GM08714 (cell line): ENCODE results near the gene CRYGB.

Experiments used
- H3K4me3 ChIP-seq: fragments of 200-500 bp; sonication (Bioruptor generic); 2 replicates; pipeline ENCODE4 v1.5.1; 2014; ENCODE audit warnings: mild to moderate bottlenecking, low read length, inconsistent platforms
- ZNF274 ChIP-seq: IDR thresholded peaks from 2 replicates; pipeline ENCODE4 v1.6.1; 2012; ENCODE audit warnings: mild to moderate bottlenecking, low read depth, low read length

CRYGB gene, protein sequence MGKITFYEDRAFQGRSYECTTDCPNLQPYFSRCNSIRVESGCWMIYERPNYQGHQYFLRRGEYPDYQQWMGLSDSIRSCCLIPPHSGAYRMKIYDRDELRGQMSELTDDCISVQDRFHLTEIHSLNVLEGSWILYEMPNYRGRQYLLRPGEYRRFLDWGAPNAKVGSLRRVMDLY

GRCh38 chr2:208146006-208146405 is at the start of gene CRYGB:
Gene CRYGB, minus strand, starts transcription at chr2:208146158. Its CDS starts 38 bp downstream, at chr2:208146120.
- no peak for TF ChIP-seq ZNF274

DNA sequence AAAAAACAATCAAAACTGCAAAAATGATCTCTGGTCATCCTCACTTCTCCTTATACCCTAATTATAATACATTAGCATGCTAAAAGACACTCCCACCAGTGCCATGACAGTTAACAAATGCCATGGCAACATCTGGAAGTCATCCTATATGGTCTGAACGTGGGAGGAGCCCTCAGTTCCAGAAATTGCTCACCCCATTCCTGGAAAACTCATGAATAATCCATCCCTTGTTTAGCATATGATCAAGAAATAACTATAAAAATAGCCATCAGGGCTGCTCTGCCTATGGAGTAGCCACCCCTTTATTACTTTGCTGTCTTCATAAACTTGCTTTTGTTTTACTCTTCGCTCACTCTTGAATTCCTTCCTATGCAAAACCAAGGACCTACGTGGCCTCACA is 49.6 kb upstream of the CRYGB start:
- H3K4me3 ChIP-seq = no peak overlapping the region
- TF ChIP-seq ZNF274 = no peak

More at GRCh38 chr2:208146006-208146405, at the start of gene CRYGB:
- no peak within 1 kb of the TSS for H3K4me3 ChIP-seq

- H3K4me3 ChIP-seq = no peak overlapping the region
- TF ChIP-seq ZNF274 = no peak
Measured at GRCh38 chr2:208192611-208193236, 46.8 kb upstream of the CRYGB start.

DNA sequence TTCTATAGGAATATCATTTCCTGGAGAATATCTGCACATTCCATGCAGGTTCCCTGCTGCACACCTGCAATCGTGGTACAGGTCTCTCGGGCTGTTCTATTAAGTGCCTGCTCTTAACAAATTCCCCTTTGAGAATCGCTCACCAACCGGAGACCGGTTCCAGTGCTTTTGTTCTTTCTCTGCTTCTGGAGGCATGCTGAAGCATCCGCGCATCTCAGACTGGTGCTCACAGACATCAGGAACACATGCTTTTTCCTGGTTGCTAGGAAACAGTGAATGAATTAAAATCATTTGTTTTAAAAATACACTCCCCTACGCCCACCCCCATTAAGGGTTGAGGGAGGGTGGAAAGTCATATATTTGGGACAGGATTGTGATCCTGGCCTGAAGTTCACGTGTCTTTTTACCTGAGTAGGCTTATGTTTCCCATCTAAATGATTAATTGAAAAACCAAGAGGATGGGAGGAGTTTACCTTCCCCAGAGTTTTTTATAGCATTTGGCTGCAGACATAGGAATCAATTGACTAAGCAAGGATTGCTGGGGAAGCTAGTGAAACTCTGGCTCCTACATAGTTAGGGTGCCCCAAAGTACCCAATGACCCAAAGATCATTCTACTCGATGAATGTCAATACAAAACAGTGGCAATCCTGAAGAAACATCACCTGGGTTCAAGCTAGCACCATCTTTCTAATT is 44.0 kb upstream of the CRYGB start, which contains the start of gene C2orf80:
C2orf80 (minus strand) TSS at position 221 of the 694 bp plus-strand sequence. CDS start 3,044 bp downstream, outside the sequence.
- TF ChIP-seq ZNF274 = no peak
- H3K4me3 ChIP-seq = no peak within 1 kb of the TSS

DNA sequence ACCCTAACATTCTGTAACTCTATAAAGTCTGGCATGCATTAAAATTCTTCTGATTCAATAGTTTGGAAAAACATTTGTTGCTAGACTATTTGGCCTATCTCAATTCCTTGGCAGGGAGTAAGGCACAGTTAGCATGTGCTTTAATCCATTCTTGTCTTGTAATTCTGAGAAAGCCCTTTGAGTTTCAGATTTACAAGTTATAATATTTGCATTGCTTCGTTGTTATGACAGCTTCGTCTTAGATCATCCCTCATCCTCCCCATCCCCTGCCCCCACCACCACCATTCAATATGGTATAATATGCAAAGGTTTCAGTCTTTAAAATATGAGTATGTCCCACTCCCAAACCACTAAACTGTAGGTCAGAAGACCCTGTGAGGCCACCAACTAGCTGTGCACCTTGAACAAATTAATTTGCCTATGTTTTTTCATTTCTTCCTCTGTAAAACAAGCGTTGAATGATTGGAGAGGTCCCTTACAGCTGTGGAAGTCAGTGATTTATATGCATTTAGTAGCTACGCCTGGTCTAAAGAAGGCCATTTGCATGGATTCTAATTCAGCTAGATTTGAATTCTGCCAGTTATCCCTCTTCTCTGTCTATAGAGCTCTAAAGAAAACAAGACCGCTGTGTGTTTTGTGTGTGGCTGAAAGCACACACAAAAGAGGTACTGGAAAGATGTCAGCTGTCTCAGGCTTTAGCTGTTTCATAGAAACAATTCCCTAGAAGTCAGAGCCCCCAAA is 43.3 kb upstream of the CRYGB start:
- TF ChIP-seq ZNF274 = no peak
- no peak overlapping the region for H3K4me3 ChIP-seq

DNA sequence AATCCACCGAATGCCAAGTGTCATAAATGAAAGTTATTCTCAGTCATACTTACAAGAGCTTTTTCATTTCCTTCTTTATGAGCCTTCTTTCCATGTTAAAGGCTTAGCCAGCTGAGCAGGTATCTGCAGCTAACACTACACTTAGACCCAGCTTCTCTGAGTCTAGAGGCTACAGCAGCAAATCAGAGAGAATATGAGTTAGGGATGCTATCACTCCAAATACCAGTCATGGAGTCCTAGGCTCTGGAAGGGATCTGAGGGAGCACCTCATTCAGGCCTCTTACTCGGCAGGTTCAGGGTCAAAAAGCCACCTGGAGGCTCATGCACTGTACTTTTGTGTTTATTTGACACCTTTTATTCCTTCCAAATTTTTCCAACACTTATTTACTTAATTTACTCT is 40.9 kb upstream of the CRYGB start:
- no peak for TF ChIP-seq ZNF274
- no peak overlapping the region for H3K4me3 ChIP-seq

DNA sequence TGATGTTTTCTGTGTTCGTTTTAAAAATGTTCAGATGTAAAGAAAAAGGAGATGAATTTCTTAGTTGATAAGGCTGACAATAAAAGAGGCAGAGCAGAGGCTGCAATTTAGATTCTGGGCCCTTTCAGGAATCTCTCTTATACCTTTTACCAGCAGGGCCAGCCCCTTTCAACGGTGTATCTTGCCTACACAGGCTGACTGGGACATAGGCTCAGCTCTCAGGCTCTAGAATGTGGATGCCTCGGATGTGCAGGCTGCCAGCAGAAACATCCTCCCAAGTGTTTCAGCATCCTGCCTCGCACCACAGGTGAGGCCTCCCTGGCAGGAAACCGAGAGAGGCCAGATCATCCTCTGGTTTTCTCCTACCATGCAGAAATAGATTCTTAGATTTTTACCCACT is 40.5 kb upstream of the CRYGB start:
- H3K4me3 ChIP-seq = no peak overlapping the region
- no peak for TF ChIP-seq ZNF274

DNA sequence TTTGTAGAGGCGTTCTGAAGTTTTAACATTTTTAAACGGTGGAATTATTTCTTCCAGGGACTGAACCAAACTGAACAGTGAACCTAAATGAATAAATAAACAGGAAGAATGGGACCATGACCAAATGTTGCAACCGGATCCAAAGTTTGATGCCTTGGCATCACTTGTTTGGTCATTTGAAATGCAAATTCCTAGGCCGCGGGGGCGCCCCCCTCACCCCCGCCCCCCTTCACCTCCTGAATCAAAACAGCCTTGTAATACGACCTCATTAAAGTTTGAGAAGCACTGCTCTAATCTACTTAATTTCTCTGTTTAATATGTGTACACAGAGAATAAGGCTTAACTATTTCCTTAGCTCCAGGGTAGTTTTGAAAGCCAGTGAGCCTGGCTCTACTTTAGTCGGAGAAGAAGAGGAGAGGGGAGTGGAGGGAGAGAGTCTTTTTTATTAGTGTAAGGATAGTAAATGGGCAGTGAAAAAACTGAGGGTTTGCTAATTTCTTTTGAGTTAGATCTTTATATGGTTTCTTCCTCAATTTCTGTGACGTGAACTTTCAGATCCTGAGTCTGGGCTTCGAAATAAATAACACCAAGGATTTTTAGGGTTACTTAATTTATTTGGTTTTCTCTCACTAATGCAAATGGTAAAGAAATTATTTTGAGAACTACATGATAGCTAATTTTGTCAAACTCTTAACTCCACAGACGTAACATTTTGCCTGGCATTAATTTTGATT is 38.2 kb upstream of the CRYGB start:
- H3K4me3 ChIP-seq = no peak overlapping the region
- no peak for TF ChIP-seq ZNF274

DNA sequence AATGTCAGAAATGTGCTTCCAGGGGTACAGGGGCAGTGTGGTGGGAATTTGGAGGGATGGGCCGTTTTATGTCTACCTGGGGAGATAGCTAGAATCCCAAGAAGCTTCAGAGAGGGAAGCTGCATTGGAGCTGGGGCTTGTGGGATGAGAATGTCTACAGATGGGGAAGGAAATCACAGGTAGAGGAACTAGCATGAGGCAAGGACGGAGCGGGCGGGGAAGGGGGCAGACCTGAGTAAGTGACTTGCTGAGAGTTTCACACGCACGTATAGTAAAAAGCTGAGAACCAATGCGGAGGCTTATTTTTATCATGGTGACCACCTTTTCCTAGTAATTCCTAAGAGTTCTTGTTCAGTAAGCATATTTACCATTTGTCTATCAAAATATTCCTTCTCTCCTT is 37.6 kb upstream of the CRYGB start:
- no peak for TF ChIP-seq ZNF274
- H3K4me3 ChIP-seq = no peak overlapping the region

GRCh38 chr2:208182835-208183234 is 36.9 kb upstream of the CRYGB start:
- no peak for TF ChIP-seq ZNF274
- no peak overlapping the region for H3K4me3 ChIP-seq

DNA sequence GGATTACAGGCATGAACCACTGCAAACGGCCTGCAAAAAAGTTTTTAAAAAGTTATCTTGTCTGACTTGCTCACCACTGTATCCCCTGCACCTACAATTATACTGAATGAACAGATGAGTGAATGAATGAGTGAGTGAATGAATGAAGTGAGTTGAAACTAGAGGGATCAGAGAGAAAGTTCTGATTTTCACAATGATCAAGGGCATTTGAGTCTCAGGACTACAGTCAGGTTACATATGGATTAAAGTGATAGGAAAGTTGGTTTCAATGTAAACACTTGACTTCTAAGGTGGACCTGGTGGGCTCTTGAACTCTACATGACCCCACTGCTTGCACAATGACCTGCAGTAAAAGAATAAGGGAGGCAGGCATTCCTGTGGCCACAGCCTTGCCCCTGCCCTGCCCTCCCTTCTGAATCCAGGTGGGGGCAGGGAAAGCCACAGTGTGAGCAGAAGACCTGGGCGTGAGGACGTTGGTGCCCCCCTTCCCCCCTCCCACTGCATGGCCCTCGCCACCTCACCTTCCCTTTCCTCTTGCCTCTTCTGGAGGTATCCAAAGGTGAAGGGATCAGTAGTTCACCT is 33.2 kb upstream of the CRYGB start:
- no peak overlapping the region for H3K4me3 ChIP-seq
- no peak for TF ChIP-seq ZNF274

DNA sequence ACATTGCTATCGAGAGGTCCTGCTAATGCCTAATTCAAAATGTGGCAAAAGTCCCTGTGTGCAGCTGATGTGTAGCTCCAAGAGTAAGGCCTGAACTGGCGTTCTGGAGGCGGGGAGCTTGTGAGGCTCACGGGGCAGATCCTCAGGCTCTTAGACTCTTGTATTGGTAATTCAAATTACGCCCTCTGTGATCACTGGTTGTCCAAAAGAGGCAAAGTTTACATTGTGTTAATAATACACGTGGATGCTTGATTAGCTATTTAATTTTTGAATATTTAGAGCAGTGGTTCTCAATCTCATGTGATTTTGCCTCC is 29.8 kb upstream of the CRYGB start:
- H3K4me3 ChIP-seq = no peak overlapping the region
- no peak for TF ChIP-seq ZNF274

DNA sequence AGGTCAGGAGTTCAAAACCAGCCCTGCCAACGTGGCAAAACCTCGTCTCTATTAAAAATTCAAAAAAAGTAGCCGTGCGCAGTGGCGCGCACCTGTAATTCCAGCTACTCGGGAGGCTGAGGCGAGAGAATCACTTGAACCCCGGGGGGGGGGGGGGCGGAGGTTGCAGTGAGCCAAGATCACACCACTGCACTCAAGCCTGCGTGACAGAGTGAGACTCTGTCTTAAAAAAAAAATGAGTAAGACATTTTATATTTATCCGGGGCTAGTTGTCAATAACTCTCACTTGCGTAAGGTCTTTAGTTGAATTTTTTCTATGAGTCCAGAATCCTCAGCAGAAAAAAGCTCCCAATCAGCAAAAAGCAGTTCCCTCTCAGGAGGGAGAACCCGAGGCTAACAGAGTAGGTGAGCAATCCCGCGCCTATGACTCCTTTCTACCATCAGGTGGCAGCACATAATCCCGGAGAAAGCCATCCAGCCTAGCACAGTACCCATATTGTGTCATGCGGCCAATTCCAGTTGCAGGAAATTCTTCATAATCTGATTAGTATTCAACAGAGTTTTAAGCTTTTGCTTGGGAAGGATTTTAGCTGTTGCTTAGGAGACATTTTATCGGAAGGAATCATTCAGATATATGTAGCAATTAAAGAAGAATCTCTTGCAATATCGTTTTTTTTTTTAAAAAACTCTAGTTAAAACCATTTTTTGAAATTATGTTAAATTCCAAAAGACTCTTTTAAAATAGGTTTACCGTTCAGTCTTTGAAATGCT is 29.3 kb upstream of the CRYGB start:
- no peak overlapping the region for H3K4me3 ChIP-seq
- no peak for TF ChIP-seq ZNF274
